GM12878 (cell line): ENCODE results near the gene LANCL1.

Source experiments
- CHD4 ChIP-seq: fragments of 200-600 bp; sonication (generic); IDR thresholded peaks from 2 replicates; pipeline ENCODE4 v1.6.1; 2016; ENCODE audit warnings: mild to moderate bottlenecking
- JUNB ChIP-seq: IDR thresholded peaks from 2 replicates; pipeline ENCODE4 v1.6.1; 2016; ENCODE audit warnings: antibody characterized with exemption, mild to moderate bottlenecking
- YY1 ChIP-seq: IDR thresholded peaks from 2 replicates; pipeline ENCODE4 v1.6.1; 2011; ENCODE audit warnings: low read depth, mild to moderate bottlenecking, low read length
- TF ChIP-seq, protein P1 (sequence below): IDR thresholded peaks from 2 replicates; pipeline ENCODE4 v1.6.1; 2012; ENCODE audit warnings: low read depth, low read length, improper control_type of control experiment
- TF ChIP-seq, protein P2 (sequence below), 3 experiments: IDR thresholded peaks in 2 of 3; conservative IDR thresholded peaks in 1 of 3; 2 replicates each; pipeline ENCODE4 v1.5.1; 2011; ENCODE audit warnings: low read depth in 3 of 3, low read length in 3 of 3, mild to moderate bottlenecking in 3 of 3, control low read depth in 2 of 3, moderate library complexity in 2 of 3, inconsistent platforms in 1 of 3, mixed read lengths in 1 of 3; ENCODE audit not compliant: control insufficient read depth in 2 of 3, insufficient read depth in 1 of 3; ENCODE audit errors: extremely low read depth in 1 of 3
- TF ChIP-seq, protein P3 (sequence below): fragments of 450-650 bp; IDR thresholded peaks from 2 replicates; pipeline ENCODE4 v1.6.1; 2017; ENCODE audit warnings: antibody characterized with exemption, mild to moderate bottlenecking, moderate library complexity

DNA sequence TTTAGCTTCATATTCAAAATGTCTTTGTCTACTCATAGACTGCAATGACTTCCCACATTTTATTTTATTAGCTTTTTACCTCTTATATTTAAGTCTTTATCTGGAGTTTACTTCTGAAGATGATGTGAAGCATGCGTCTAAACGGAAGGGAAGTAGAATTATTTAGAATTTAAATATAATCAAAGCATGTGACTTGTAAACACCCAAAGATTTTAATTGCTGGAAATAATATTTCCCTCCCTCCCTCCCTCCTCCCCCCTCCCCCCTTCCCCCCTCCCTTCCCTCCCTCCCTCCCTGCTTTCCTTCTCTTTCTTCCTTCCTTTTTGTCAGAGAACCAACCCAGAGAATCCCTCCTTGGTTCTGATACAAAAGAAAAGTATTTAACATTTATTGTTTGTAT lies 2.1 kb upstream of the LANCL1 start:
- TF ChIP-seq, protein P1, sequence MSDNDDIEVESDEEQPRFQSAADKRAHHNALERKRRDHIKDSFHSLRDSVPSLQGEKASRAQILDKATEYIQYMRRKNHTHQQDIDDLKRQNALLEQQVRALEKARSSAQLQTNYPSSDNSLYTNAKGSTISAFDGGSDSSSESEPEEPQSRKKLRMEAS = no peak
- no peak for TF ChIP-seq JUNB
- TF ChIP-seq, protein P2, sequence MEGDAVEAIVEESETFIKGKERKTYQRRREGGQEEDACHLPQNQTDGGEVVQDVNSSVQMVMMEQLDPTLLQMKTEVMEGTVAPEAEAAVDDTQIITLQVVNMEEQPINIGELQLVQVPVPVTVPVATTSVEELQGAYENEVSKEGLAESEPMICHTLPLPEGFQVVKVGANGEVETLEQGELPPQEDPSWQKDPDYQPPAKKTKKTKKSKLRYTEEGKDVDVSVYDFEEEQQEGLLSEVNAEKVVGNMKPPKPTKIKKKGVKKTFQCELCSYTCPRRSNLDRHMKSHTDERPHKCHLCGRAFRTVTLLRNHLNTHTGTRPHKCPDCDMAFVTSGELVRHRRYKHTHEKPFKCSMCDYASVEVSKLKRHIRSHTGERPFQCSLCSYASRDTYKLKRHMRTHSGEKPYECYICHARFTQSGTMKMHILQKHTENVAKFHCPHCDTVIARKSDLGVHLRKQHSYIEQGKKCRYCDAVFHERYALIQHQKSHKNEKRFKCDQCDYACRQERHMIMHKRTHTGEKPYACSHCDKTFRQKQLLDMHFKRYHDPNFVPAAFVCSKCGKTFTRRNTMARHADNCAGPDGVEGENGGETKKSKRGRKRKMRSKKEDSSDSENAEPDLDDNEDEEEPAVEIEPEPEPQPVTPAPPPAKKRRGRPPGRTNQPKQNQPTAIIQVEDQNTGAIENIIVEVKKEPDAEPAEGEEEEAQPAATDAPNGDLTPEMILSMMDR (IDR thresholded peaks at IDR 0.05 in 2 of 3, conservative IDR thresholded peaks at IDR 0.05 in 1 of 3; ENCODE audit: control insufficient read depth in 2 of 3, extremely low read depth in 1 of 3, insufficient read depth in 1 of 3, low read depth in 3 of 3, low read length in 3 of 3) = no peak
- TF ChIP-seq YY1 = no peak
- TF ChIP-seq, protein P3, sequence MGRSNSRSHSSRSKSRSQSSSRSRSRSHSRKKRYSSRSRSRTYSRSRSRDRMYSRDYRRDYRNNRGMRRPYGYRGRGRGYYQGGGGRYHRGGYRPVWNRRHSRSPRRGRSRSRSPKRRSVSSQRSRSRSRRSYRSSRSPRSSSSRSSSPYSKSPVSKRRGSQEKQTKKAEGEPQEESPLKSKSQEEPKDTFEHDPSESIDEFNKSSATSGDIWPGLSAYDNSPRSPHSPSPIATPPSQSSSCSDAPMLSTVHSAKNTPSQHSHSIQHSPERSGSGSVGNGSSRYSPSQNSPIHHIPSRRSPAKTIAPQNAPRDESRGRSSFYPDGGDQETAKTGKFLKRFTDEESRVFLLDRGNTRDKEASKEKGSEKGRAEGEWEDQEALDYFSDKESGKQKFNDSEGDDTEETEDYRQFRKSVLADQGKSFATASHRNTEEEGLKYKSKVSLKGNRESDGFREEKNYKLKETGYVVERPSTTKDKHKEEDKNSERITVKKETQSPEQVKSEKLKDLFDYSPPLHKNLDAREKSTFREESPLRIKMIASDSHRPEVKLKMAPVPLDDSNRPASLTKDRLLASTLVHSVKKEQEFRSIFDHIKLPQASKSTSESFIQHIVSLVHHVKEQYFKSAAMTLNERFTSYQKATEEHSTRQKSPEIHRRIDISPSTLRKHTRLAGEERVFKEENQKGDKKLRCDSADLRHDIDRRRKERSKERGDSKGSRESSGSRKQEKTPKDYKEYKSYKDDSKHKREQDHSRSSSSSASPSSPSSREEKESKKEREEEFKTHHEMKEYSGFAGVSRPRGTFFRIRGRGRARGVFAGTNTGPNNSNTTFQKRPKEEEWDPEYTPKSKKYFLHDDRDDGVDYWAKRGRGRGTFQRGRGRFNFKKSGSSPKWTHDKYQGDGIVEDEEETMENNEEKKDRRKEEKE = no peak
- no peak for TF ChIP-seq CHD4
